Ishikawa (cell line): Measurements from ENCODE around the gene SELENOS.

Experiments used
- CEBPB ChIP-seq: IDR thresholded peaks from 2 replicates; pipeline ENCODE4 v1.6.1; 2012
- CREB1 ChIP-seq: IDR thresholded peaks from 2 replicates; pipeline ENCODE4 v1.6.1; 2012; ENCODE audit warnings: low read depth
- EGR1 ChIP-seq: IDR thresholded peaks from 2 replicates; pipeline ENCODE4 v1.6.1; 2012
- EP300 ChIP-seq: IDR thresholded peaks from 2 replicates; pipeline ENCODE4 v1.6.1; 2012; ENCODE audit warnings: borderline replicate concordance
- FOXM1 ChIP-seq: IDR thresholded peaks from 2 replicates; pipeline ENCODE4 v1.6.1; 2012; ENCODE audit warnings: low read depth, borderline replicate concordance
- MAX ChIP-seq: IDR thresholded peaks from 2 replicates; pipeline ENCODE4 v1.6.1; 2012
- NFIC ChIP-seq: IDR thresholded peaks from 2 replicates; pipeline ENCODE4 v1.6.1; 2012
- RAD21 ChIP-seq: IDR thresholded peaks from 2 replicates; pipeline ENCODE4 v1.6.1; 2012; ENCODE audit warnings: low read depth
- REST ChIP-seq: IDR thresholded peaks from 2 replicates; pipeline ENCODE4 v1.6.1; 2012; ENCODE audit warnings: low read depth, mild to moderate bottlenecking
- TAF1 ChIP-seq: IDR thresholded peaks from 2 replicates; pipeline ENCODE4 v1.6.1; 2012; ENCODE audit warnings: low read depth, mild to moderate bottlenecking
- TCF12 ChIP-seq: IDR thresholded peaks from 2 replicates; pipeline ENCODE4 v1.6.1; 2012; ENCODE audit warnings: low read depth
- TEAD4 ChIP-seq: IDR thresholded peaks from 2 replicates; pipeline ENCODE4 v1.6.1; 2012
- USF1 ChIP-seq: IDR thresholded peaks from 2 replicates; pipeline ENCODE4 v1.6.1; 2012
- YY1 ChIP-seq: IDR thresholded peaks from 2 replicates; pipeline ENCODE4 v1.6.1; 2012; ENCODE audit warnings: low read depth
- ZBTB7A ChIP-seq: IDR thresholded peaks from 2 replicates; pipeline ENCODE4 v1.6.1; 2012; ENCODE audit warnings: low read depth

The SELENOS gene

GRCh38 chr15:101283931-101284330 is 6.6 kb upstream of the SELENOS start:
- no peak for TF ChIP-seq TEAD4
- TF ChIP-seq RAD21: no peak
- TF ChIP-seq TCF12: no peak
- TF ChIP-seq NFIC: no peak
- TF ChIP-seq EP300: no peak
- TF ChIP-seq YY1: no peak
- no peak for TF ChIP-seq CEBPB
- TF ChIP-seq REST: no peak
- no peak for TF ChIP-seq TAF1
- TF ChIP-seq CREB1: no peak
- TF ChIP-seq MAX: no peak
- no peak for TF ChIP-seq EGR1
- no peak for TF ChIP-seq FOXM1
- no peak for TF ChIP-seq USF1
- no peak for TF ChIP-seq ZBTB7A

GRCh38 chr15:101280007-101280406 is 2.7 kb upstream of the SELENOS start:
- TF ChIP-seq FOXM1 (no peak), TAF1 (no peak), EGR1 (no peak), REST (no peak), NFIC (no peak), USF1 (no peak), RAD21 (no peak), CREB1 (no peak), ZBTB7A (no peak), EP300 (no peak), CEBPB (no peak)

GRCh38 chr15:101277943-101278564 is 769 bp upstream of the SELENOS start:
- TF ChIP-seq TAF1 (no peak), TEAD4 (no peak), USF1 (no peak), NFIC (no peak)

GRCh38 chr15:101276501-101277037 is 716 bp downstream of the SELENOS start:
- TF ChIP-seq USF1: no peak
- no peak for TF ChIP-seq TAF1
- TF ChIP-seq TEAD4: no peak
- no peak for TF ChIP-seq RAD21
- TF ChIP-seq TCF12: no peak
- no peak for TF ChIP-seq EP300
- no peak for TF ChIP-seq EGR1

- TF ChIP-seq CREB1 (no peak), RAD21 (no peak), USF1 (no peak), CEBPB (no peak), YY1 (no peak), FOXM1 (no peak), REST (no peak), MAX (no peak), TEAD4 (no peak), TCF12 (no peak), ZBTB7A (no peak), EGR1 (no peak), NFIC (no peak), EP300 (no peak)
Observed at GRCh38 chr15:101275018-101275417, 2.3 kb downstream of the SELENOS start.
